IPS-20b (cell line): Measurements from ENCODE around the gene PRSS36.

Experiments used
- H3K27ac ChIP-seq: one replicate; pipeline ENCODE4 v1.5.1; 2013; ENCODE audit warnings: low read length
- H3K27me3 ChIP-seq: 2 replicates; pipeline ENCODE4 v1.6.1; 2013; ENCODE audit warnings: mild to moderate bottlenecking, low read length, inconsistent platforms; ENCODE audit not compliant: insufficient read depth
- H3K36me3 ChIP-seq: 2 replicates; pipeline ENCODE4 v1.6.1; 2013; ENCODE audit warnings: low read depth, mild to moderate bottlenecking, inconsistent platforms, low read length, moderate library complexity; ENCODE audit not compliant: insufficient read depth
- H3K4me1 ChIP-seq: 2 replicates; pipeline ENCODE4 v1.6.1; 2013; ENCODE audit warnings: mild to moderate bottlenecking, control low read depth, inconsistent platforms, low read length, moderate library complexity; ENCODE audit not compliant: insufficient read depth
- H3K4me3 ChIP-seq: 2 replicates; pipeline ENCODE4 v1.5.1; 2013; ENCODE audit warnings: mild to moderate bottlenecking, low read length, inconsistent platforms
- H3K9ac ChIP-seq: 2 replicates; pipeline ENCODE4 v1.6.1; 2013; ENCODE audit warnings: low read depth, mild to moderate bottlenecking, inconsistent platforms, low read length, moderate library complexity
- H3K9me3 ChIP-seq: 2 replicates; pipeline ENCODE4 v1.6.1; 2013; ENCODE audit warnings: mild to moderate bottlenecking, low read depth, low read length, inconsistent platforms; ENCODE audit not compliant: insufficient read depth

PRSS36 gene

GRCh38 chr16:31136287-31136662, 13.6 kb downstream of the PRSS36 start:
- Histone ChIP-seq H3K4me3 (peak overlapping the region; percentile 90; the same call in 1 of the 2 replicates), H3K27me3 (no peaks in the 10 kb centered on the region), H3K4me1 (peaks cover 35% of the 10 kb centered on the region), H3K9me3 (no peaks in the 10 kb centered on the region), H3K9ac (no peak overlapping the region), H3K36me3 (peaks cover 21% of the 10 kb centered on the region), H3K27ac (no peak overlapping the region)

- Histone ChIP-seq H3K27ac (peak within 1 kb of the TSS; percentile 72), H3K4me3 (peak within 1 kb of the TSS; percentile 90)
These were observed 14.2 kb downstream of the PRSS36 start, which contains the start of gene PRSS8 for GRCh38 chr16:31135535-31136286. Gene PRSS8 (minus strand): TSS chr16:31135727. CDS start chr16:31135498, 229 bp downstream.

GRCh38 chr16:31134625-31135534, 15.0 kb downstream of the PRSS36 start:
- Histone ChIP-seq H3K27ac (peak overlapping the region; percentile 72), H3K27me3 (no peaks in the 10 kb centered on the region), H3K9me3 (no peaks in the 10 kb centered on the region), H3K36me3 (peaks cover 24% of the 10 kb centered on the region), H3K4me3 (peak overlapping the region; percentile 90), H3K4me1 (peaks cover 36% of the 10 kb centered on the region), H3K9ac (peak overlapping the region; percentile 92)

More at GRCh38 chr16:31135535-31136286, 14.2 kb downstream of the PRSS36 start, which contains the start of gene PRSS8:
- H3K9ac ChIP-seq: peak within 1 kb of the TSS; percentile 92
- no peaks in the 10 kb centered on the region for H3K27me3 ChIP-seq
- H3K36me3 ChIP-seq: peaks cover 24% of the 10 kb centered on the region
- H3K4me1 ChIP-seq: peaks cover 33% of the 10 kb centered on the region
- H3K9me3 ChIP-seq: no peaks in the 10 kb centered on the region

- H3K9ac ChIP-seq: peak overlapping the region; percentile 92; the same call in 1 of the 2 replicates
- H3K4me1 ChIP-seq: peaks cover 33% of the 10 kb centered on the region
- H3K27me3 ChIP-seq: no peaks in the 10 kb centered on the region
- H3K36me3 ChIP-seq: peaks cover 24% of the 10 kb centered on the region
- no peaks in the 10 kb centered on the region for H3K9me3 ChIP-seq
- H3K27ac ChIP-seq: peak overlapping the region; percentile 72
- peak overlapping the region; percentile 90 for H3K4me3 ChIP-seq
These were observed 15.7 kb downstream of the PRSS36 start for GRCh38 chr16:31134091-31134571.

GRCh38 chr16:31133046-31133501, 16.8 kb downstream of the PRSS36 start:
- Histone ChIP-seq H3K27me3 (no peaks in the 10 kb centered on the region), H3K9ac (peak overlapping the region; percentile 92; the same call in 1 of the 2 replicates), H3K9me3 (no peaks in the 10 kb centered on the region), H3K36me3 (peaks cover 30% of the 10 kb centered on the region), H3K4me3 (0 out of 2 replicates have a peak overlapping the region, but pooled peaks have one; percentile 90), H3K4me1 (peaks cover 26% of the 10 kb centered on the region), H3K27ac (no peak overlapping the region)

- no peak overlapping the region for H3K4me3 ChIP-seq
- H3K27me3 ChIP-seq: no peaks in the 10 kb centered on the region
- no peak overlapping the region for H3K9ac ChIP-seq
- H3K9me3 ChIP-seq: no peaks in the 10 kb centered on the region
- peaks cover 26% of the 10 kb centered on the region for H3K4me1 ChIP-seq
- H3K27ac ChIP-seq: no peak overlapping the region
- peaks cover 35% of the 10 kb centered on the region for H3K36me3 ChIP-seq
These were observed 17.4 kb downstream of the PRSS36 start for GRCh38 chr16:31132303-31132979.

GRCh38 chr16:31131841-31132271, 18.0 kb downstream of the PRSS36 start:
- no peak overlapping the region for H3K27ac ChIP-seq
- H3K27me3 ChIP-seq: no peaks in the 10 kb centered on the region
- H3K36me3 ChIP-seq: peaks cover 40% of the 10 kb centered on the region
- no peaks in the 10 kb centered on the region for H3K9me3 ChIP-seq
- H3K4me1 ChIP-seq: peaks cover 26% of the 10 kb centered on the region
- H3K9ac ChIP-seq: no peak overlapping the region
- no peak overlapping the region for H3K4me3 ChIP-seq

GRCh38 chr16:31131416-31131815, 18.4 kb downstream of the PRSS36 start:
- Histone ChIP-seq H3K36me3 (peaks cover 40% of the 10 kb centered on the region), H3K4me1 (peaks cover 26% of the 10 kb centered on the region), H3K27ac (no peak overlapping the region)

GRCh38 chr16:31130899-31131298, 19.0 kb downstream of the PRSS36 start:
- no peak overlapping the region for H3K4me3 ChIP-seq
- peaks cover 40% of the 10 kb centered on the region for H3K36me3 ChIP-seq
- peaks cover 25% of the 10 kb centered on the region for H3K4me1 ChIP-seq
- no peaks in the 10 kb centered on the region for H3K9me3 ChIP-seq
- H3K27me3 ChIP-seq: no peaks in the 10 kb centered on the region
- no peak overlapping the region for H3K27ac ChIP-seq
- H3K9ac ChIP-seq: peak overlapping the region; percentile 58

More at GRCh38 chr16:31131416-31131815, 18.4 kb downstream of the PRSS36 start:
- Histone ChIP-seq H3K9me3 (no peaks in the 10 kb centered on the region), H3K27me3 (no peaks in the 10 kb centered on the region), H3K4me3 (no peak overlapping the region), H3K9ac (peak overlapping the region; percentile 58)

- Histone ChIP-seq H3K27me3 (no peaks in the 10 kb centered on the region), H3K4me1 (peaks cover 23% of the 10 kb centered on the region), H3K9me3 (no peaks in the 10 kb centered on the region), H3K36me3 (peaks cover 40% of the 10 kb centered on the region), H3K4me3 (no peak overlapping the region), H3K27ac (no peak overlapping the region), H3K9ac (no peak overlapping the region; the same call in 1 of the 2 replicates)
These were observed 19.5 kb downstream of the PRSS36 start for GRCh38 chr16:31130336-31130891.
